A673 (cell line): ENCODE measurements around the gene RBFOX2. TPM values are rescaled to one million over a fixed set of nuclear protein-coding genes. Genes with fewer than 3 reads are reported as not detected.

Source experiments
- BruUV-seq: library from RNA; stranded (reverse); fragments of 400-500 nt; replicated peaks from 2 replicates; lab custom pipeline; 2021; lab: Mats Ljungman, UMichigan
- CTCF ChIA-PET: fragments of 300-600 bp; sonication (Branson Sonifier 250); formaldehyde crosslinking; loops from one replicate; lab custom pipeline; 2022; ENCODE audit warnings: antibody characterized with exemption; lab: Charles Lee
- POLR2A ChIA-PET: fragments of 300-600 bp; sonication (Branson Sonifier 250); formaldehyde crosslinking; loops from one replicate; lab custom pipeline; 2022; ENCODE audit warnings: antibody characterized with exemption; ENCODE audit not compliant: low non-redundant PET; lab: Charles Lee
- DNase-seq: peaks from one replicate; pipeline ENCODE4 v3.0.0-alpha.2; 2015; ENCODE audit warnings: low spot score
- H3K27ac ChIP-seq: fragments of 200-600 bp; sonication (generic); 2 replicates; pipeline ENCODE4 v1.5.1; 2016; ENCODE audit warnings: mixed run types, low read depth, mild to moderate bottlenecking, mixed read lengths, antibody characterized with exemption, low read length; ENCODE audit not compliant: poor library complexity, severe bottlenecking
- H3K27me3 ChIP-seq: fragments of 200-600 bp; sonication (generic); replicated peaks from 2 replicates; pipeline ENCODE4 v1.6.1; 2017; ENCODE audit warnings: mixed run types, low read depth, mild to moderate bottlenecking, mixed read lengths, antibody characterized with exemption, low read length; ENCODE audit not compliant: insufficient read depth, poor library complexity
- H3K36me3 ChIP-seq: fragments of 200-600 bp; sonication (generic); 2 replicates; pipeline ENCODE4 v1.6.1; 2016; ENCODE audit warnings: mixed run types, mild to moderate bottlenecking, mixed read lengths, antibody characterized with exemption, low read length; ENCODE audit not compliant: insufficient read depth, poor library complexity, severe bottlenecking
- H3K4me1 ChIP-seq: fragments of 200-600 bp; sonication (generic); 2 replicates; pipeline ENCODE4 v1.6.1; 2017; ENCODE audit warnings: mixed run types, mild to moderate bottlenecking, mixed read lengths, antibody characterized with exemption, low read length; ENCODE audit not compliant: insufficient read depth, poor library complexity, severe bottlenecking
- H3K4me3 ChIP-seq: fragments of 200-600 bp; sonication (generic); 2 replicates; pipeline ENCODE4 v1.5.1; 2016; ENCODE audit warnings: low read depth, mixed run types, mild to moderate bottlenecking, mixed read lengths, low read length; ENCODE audit not compliant: poor library complexity, severe bottlenecking
- H3K9me3 ChIP-seq: fragments of 200-600 bp; sonication (generic); 2 replicates; pipeline ENCODE4 v1.6.1; 2016; ENCODE audit warnings: mixed run types, low read depth, mild to moderate bottlenecking, mixed read lengths, antibody characterized with exemption, low read length; ENCODE audit not compliant: poor library complexity, severe bottlenecking
- EZH2 ChIP-seq: fragments of 200-600 bp; sonication (generic); IDR thresholded peaks from 2 replicates; pipeline ENCODE4 v1.6.1; 2017; ENCODE audit warnings: borderline replicate concordance, low read depth, mild to moderate bottlenecking, mixed read lengths, antibody characterized with exemption, low read length; ENCODE audit not compliant: poor library complexity, severe bottlenecking
- intact Hi-C: fragments of 100-400 bp; cut with micrococcal nuclease; formaldehyde crosslinking; loops from one replicate; pipeline ENCODE4 v1.10.0; 2022; ENCODE audit not compliant: unreplicated experiment
- total RNA-seq: library from RNA; stranded (reverse); gene quantifications from 2 replicates; pipeline ENCODE4 v1.2.3, GENCODE V29; 2021
- TF ChIP-seq, protein P1 (sequence below): fragments of 300-800, 200-600 bp; sonication (generic); conservative IDR thresholded peaks from 2 replicates; pipeline ENCODE4 v1.5.1; 2017; ENCODE audit warnings: low read depth, mild to moderate bottlenecking, antibody characterized with exemption, low read length, moderate library complexity, mixed read lengths

RBFOX2 gene
- total RNA-seq, 1 experiment from 2014 or later: 142 TPM

DNA sequence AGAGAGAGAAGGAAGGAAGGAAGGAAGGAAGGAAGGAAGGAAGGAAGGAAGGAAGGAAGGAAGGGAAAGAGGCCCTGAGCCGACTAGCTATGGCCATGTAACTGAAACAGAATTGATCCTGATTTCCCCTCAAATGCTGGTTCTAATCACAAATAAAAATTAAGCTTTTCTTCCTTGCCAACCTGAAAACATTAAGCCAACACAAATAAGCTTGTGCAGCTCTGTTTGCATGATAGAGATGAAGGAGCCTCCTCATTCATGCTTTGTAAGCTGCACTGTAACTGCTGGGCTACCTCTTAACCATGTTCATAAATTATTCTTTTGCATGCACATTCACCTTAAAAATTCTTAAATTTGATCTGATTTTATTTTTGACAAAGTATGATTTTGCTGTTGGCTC, 338.6 kb downstream of the RBFOX2 start:
- H3K4me3 ChIP-seq: no peak overlapping the region
- peaks cover 21% of the 10 kb centered on the region for H3K4me1 ChIP-seq
- peak; percentile 80 for DNase-seq
- ChIA-PET POLR2A (no interaction called here), CTCF (no interaction called here)
- intact Hi-C loops: no loop called here
- peak overlapping the region; percentile 88 for H3K27ac ChIP-seq
- H3K27me3 ChIP-seq: no peaks in the 10 kb centered on the region
- no peaks in the 10 kb centered on the region for H3K36me3 ChIP-seq
- no peaks in the 10 kb centered on the region for H3K9me3 ChIP-seq
- TF ChIP-seq, protein P1, sequence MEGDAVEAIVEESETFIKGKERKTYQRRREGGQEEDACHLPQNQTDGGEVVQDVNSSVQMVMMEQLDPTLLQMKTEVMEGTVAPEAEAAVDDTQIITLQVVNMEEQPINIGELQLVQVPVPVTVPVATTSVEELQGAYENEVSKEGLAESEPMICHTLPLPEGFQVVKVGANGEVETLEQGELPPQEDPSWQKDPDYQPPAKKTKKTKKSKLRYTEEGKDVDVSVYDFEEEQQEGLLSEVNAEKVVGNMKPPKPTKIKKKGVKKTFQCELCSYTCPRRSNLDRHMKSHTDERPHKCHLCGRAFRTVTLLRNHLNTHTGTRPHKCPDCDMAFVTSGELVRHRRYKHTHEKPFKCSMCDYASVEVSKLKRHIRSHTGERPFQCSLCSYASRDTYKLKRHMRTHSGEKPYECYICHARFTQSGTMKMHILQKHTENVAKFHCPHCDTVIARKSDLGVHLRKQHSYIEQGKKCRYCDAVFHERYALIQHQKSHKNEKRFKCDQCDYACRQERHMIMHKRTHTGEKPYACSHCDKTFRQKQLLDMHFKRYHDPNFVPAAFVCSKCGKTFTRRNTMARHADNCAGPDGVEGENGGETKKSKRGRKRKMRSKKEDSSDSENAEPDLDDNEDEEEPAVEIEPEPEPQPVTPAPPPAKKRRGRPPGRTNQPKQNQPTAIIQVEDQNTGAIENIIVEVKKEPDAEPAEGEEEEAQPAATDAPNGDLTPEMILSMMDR: no peak
- no peak for TF ChIP-seq EZH2
- BruUV-seq: no TSS peak

GRCh38 chr22:35688913-35689675, 339.5 kb downstream of the RBFOX2 start:
- Histone ChIP-seq H3K9me3 (no peaks in the 10 kb centered on the region), H3K4me1 (peaks cover 21% of the 10 kb centered on the region), H3K27ac (peak overlapping the region; percentile 83), H3K27me3 (no peaks in the 10 kb centered on the region), H3K36me3 (no peaks in the 10 kb centered on the region), H3K4me3 (no peak overlapping the region)
- ChIA-PET CTCF (no interaction called here), POLR2A (interaction anchor here (0.5 kb wide), 2 partner anchors 25 to 338 kb away, joined by 3 to 5 read pairs; no protein-coding TSS in a partner anchor)
- intact Hi-C loops: no loop called here
- BruUV-seq: TSS peak; percentile 81
- peak; percentile 38 for DNase-seq
- no peak for TF ChIP-seq EZH2
- TF ChIP-seq, protein P1: no peak

Other genes with a start within 250 kb of the RBFOX2 start
- 0.59 TPM in 1 of 2 replicates, not detected in the other for gene APOL3, start 131.9 kb upstream of the RBFOX2 start, total RNA-seq
- gene APOL4, start 173.0 kb upstream of the RBFOX2 start, total RNA-seq: 1.6 and 4.2 TPM in 2 replicates
- gene APOL2, start 210.7 kb upstream of the RBFOX2 start, total RNA-seq: 37.9 and 45.1 TPM in 2 replicates
- gene APOL1, start 224.3 kb upstream of the RBFOX2 start, total RNA-seq: 0.30 and 0.87 TPM in 2 replicates